Trophoblast cell (in vitro differentiated cells and primary cell): ENCODE results near the gene C17orf113.

Experiments
- DNase-seq, 2 donors: peaks; one replicate each; pipeline ENCODE4 v3.0.0-alpha.2; 2016
- H2AFZ ChIP-seq: 2 replicates; pipeline ENCODE4 v1.6.1; 2013; ENCODE audit warnings: low read length, moderate library complexity, mild to moderate bottlenecking; ENCODE audit not compliant: insufficient read depth, poor library complexity
- H2AK5ac ChIP-seq: 2 replicates; pipeline ENCODE4 v1.6.1; 2013; ENCODE audit warnings: mild to moderate bottlenecking, low read length
- H2BK120ac ChIP-seq: 2 replicates; pipeline ENCODE4 v1.6.1; 2013; ENCODE audit warnings: low read length, mild to moderate bottlenecking, moderate library complexity; ENCODE audit not compliant: insufficient read depth, poor library complexity
- H2BK12ac ChIP-seq: 2 replicates; pipeline ENCODE4 v1.6.1; 2013; ENCODE audit warnings: mild to moderate bottlenecking, low read length, moderate library complexity
- H2BK5ac ChIP-seq: 2 replicates; pipeline ENCODE4 v1.6.1; 2013; ENCODE audit warnings: low read length, low read depth, moderate library complexity, mild to moderate bottlenecking; ENCODE audit not compliant: poor library complexity
- H3K14ac ChIP-seq: 2 replicates; pipeline ENCODE4 v1.6.1; 2013; ENCODE audit warnings: mild to moderate bottlenecking, low read length
- H3K18ac ChIP-seq: 2 replicates; pipeline ENCODE4 v1.6.1; 2013; ENCODE audit warnings: mild to moderate bottlenecking, low read length
- H3K23ac ChIP-seq: 2 replicates; pipeline ENCODE4 v1.6.1; 2013; ENCODE audit warnings: low read length
- H3K27ac ChIP-seq: 2 replicates; pipeline ENCODE4 v1.5.1; 2013; ENCODE audit warnings: low read depth, mild to moderate bottlenecking, inconsistent platforms, low read length, moderate library complexity
- H3K27me3 ChIP-seq: 2 replicates; pipeline ENCODE4 v1.6.1; 2013; ENCODE audit warnings: inconsistent platforms, mild to moderate bottlenecking, low read length, moderate library complexity; ENCODE audit not compliant: insufficient read depth
- H3K36me3 ChIP-seq, 2 experiments: 1 replicate in 1 of 2; 2 replicates in 1 of 2; pipeline ENCODE4 v1.6.1; 2013; ENCODE audit warnings: low read length in 2 of 2, mild to moderate bottlenecking in 2 of 2, moderate library complexity in 1 of 2; ENCODE audit not compliant: insufficient read depth in 2 of 2, control insufficient read depth in 1 of 2
- H3K4ac ChIP-seq: 2 replicates; pipeline ENCODE4 v1.6.1; 2013; ENCODE audit warnings: low read depth, mild to moderate bottlenecking, low read length, moderate library complexity
- H3K4me1 ChIP-seq, 2 experiments: 1 replicate in 1 of 2; 2 replicates in 1 of 2; pipeline ENCODE4 v1.6.1; 2013; ENCODE audit warnings: low read length in 2 of 2, mild to moderate bottlenecking in 2 of 2, moderate library complexity in 1 of 2; ENCODE audit not compliant: insufficient read depth in 2 of 2, control insufficient read depth in 1 of 2
- H3K4me2 ChIP-seq: 2 replicates; pipeline ENCODE4 v1.6.1; 2013; ENCODE audit warnings: inconsistent platforms, mild to moderate bottlenecking, low read length, moderate library complexity
- H3K4me3 ChIP-seq: 2 replicates; pipeline ENCODE4 v1.5.1; 2013; ENCODE audit warnings: mild to moderate bottlenecking, low read depth, low read length, inconsistent platforms
- H3K79me1 ChIP-seq: one replicate; pipeline ENCODE4 v1.6.1; 2013; ENCODE audit warnings: low read length
- H3K79me2 ChIP-seq: 2 replicates; pipeline ENCODE4 v1.6.1; 2013; ENCODE audit warnings: low read length, mild to moderate bottlenecking; ENCODE audit not compliant: control insufficient read depth, insufficient read depth, poor library complexity
- H3K9ac ChIP-seq: 2 replicates; pipeline ENCODE4 v1.6.1; 2013; ENCODE audit warnings: mild to moderate bottlenecking, low read length
- H3K9me3 ChIP-seq: 2 replicates; pipeline ENCODE4 v1.6.1; 2013; ENCODE audit warnings: low read depth, mild to moderate bottlenecking, control low read depth, inconsistent platforms, low read length; ENCODE audit not compliant: insufficient read depth
- H4K12ac ChIP-seq: 2 replicates; pipeline ENCODE4 v1.6.1; 2013; ENCODE audit warnings: low read depth, mild to moderate bottlenecking, low read length, moderate library complexity
- H4K8ac ChIP-seq: 2 replicates; pipeline ENCODE4 v1.6.1; 2013; ENCODE audit warnings: low read depth, mild to moderate bottlenecking, low read length, moderate library complexity
- H4K91ac ChIP-seq: one replicate; pipeline ENCODE4 v1.6.1; 2013; ENCODE audit warnings: low read depth, mild to moderate bottlenecking, low read length, moderate library complexity
- WGBS: extraction: QIAGEN DNeasy Blood & Tissue Kit; methylation state at CpG from one replicate; pipeline ENCODE4 v1.1.7; 2013; ENCODE audit warnings: missing lambda C conversion rate; ENCODE audit not compliant: insufficient read length, insufficient coverage; ENCODE audit errors: extremely low coverage; 5-methylcytosine and 5-hydroxymethylcytosine counted together

The C17orf113 gene

DNA sequence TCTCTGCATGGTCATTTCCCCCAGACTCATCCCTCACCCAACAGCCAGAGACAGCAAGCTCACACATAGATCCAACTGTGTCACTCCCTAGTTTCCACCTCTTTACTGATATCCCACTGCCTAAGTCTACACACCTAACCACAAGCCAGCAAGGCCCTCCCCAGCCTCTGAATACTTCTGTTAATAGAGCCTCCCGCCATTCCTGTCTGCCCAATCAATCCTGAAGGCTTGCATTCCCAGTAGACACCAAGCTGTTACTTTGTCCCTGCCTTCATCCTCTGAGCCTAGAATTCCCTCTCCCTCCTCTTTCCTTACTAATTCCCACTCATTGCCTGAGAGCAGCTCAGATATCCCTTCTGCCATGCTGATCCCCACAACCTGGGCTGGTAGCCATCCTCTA, 4.7 kb downstream of the C17orf113 start:
- H3K4me2 ChIP-seq, result no peak overlapping the region
- no peaks in the 10 kb centered on the region for H3K27me3 ChIP-seq
- H3K14ac ChIP-seq, result no peak overlapping the region
- H2BK120ac ChIP-seq, result no peak overlapping the region
- H3K4ac ChIP-seq, result no peak overlapping the region
- no peak overlapping the region for H3K4me3 ChIP-seq
- H3K79me1 ChIP-seq, result no peaks in the 10 kb centered on the region
- H4K8ac ChIP-seq, result no peak overlapping the region
- no peak overlapping the region for H2AK5ac ChIP-seq
- peaks cover 1% of the 10 kb centered on the region for H3K79me2 ChIP-seq
- H3K27ac ChIP-seq, result no peak overlapping the region
- no peak for DNase-seq
- H3K36me3 ChIP-seq, result no peaks in the 10 kb centered on the region
- H3K9ac ChIP-seq, result no peak overlapping the region
- H4K91ac ChIP-seq, result no peak overlapping the region
- H2AFZ ChIP-seq, result no peak overlapping the region
- H3K18ac ChIP-seq, result no peak overlapping the region
- H4K12ac ChIP-seq, result no peak overlapping the region
- H2BK5ac ChIP-seq, result no peak overlapping the region
- no peaks in the 10 kb centered on the region for H3K9me3 ChIP-seq
- no peak overlapping the region for H2BK12ac ChIP-seq
- peaks cover 3 to 6% of the 10 kb centered on the region in 2 experiments for H3K4me1 ChIP-seq
- no peak overlapping the region for H3K23ac ChIP-seq
- WGBS, result no CpG with 5 or more reads among the region's 1 CpG

- H2AFZ ChIP-seq, result no peak overlapping the region
- no peak overlapping the region for H3K23ac ChIP-seq
- H3K27me3 ChIP-seq, result no peaks in the 10 kb centered on the region
- no peaks in the 10 kb centered on the region for H3K79me2 ChIP-seq
- no peak overlapping the region for H2AK5ac ChIP-seq
- H2BK5ac ChIP-seq, result no peak overlapping the region
- no peaks in the 10 kb centered on the region for H3K36me3 ChIP-seq
- H3K4me3 ChIP-seq, result no peak overlapping the region
- H4K91ac ChIP-seq, result no peak overlapping the region
- no peak for DNase-seq
- H3K79me1 ChIP-seq, result no peaks in the 10 kb centered on the region
- H3K27ac ChIP-seq, result no peak overlapping the region
- no CpG with 5 or more reads among the region's 20 CpGs for WGBS
- H3K18ac ChIP-seq, result no peak overlapping the region
- no peak overlapping the region for H4K12ac ChIP-seq
- no peaks in the 10 kb centered on the region for H3K9me3 ChIP-seq
- H3K4me1 ChIP-seq, result no peaks in the 10 kb centered on the region
- no peak overlapping the region for H3K14ac ChIP-seq
- H3K9ac ChIP-seq, result no peak overlapping the region
- no peak overlapping the region for H2BK120ac ChIP-seq
- no peak overlapping the region for H2BK12ac ChIP-seq
- no peak overlapping the region for H3K4ac ChIP-seq
- H4K8ac ChIP-seq, result no peak overlapping the region
- H3K4me2 ChIP-seq, result no peak overlapping the region
Observed at GRCh38 chr17:42042598-42043319, 7.6 kb downstream of the C17orf113 start.

DNA sequence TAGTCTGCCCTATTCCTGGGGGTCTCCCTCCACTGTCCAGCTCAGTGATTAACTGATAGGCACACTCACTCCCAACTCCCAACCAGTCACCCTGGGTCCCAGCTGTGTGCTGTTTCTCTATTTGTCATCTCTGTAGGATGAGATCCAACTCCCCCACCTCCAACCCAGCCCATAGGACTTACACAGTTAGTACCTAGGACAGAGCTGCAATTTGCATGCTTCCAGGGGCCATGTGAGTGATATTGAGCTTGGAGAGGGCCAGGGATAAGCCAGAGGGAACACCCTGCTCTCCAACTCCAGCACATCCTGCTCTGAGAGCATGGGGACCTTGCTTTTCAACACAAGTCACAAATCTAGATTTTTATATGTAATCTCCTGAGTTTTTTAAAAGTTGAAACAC, 8.8 kb downstream of the C17orf113 start:
- no peak overlapping the region for H3K4ac ChIP-seq
- H3K9me3 ChIP-seq, result no peaks in the 10 kb centered on the region
- H3K79me2 ChIP-seq, result no peaks in the 10 kb centered on the region
- H3K4me2 ChIP-seq, result no peak overlapping the region
- H2AK5ac ChIP-seq, result no peak overlapping the region
- H4K12ac ChIP-seq, result no peak overlapping the region
- H3K18ac ChIP-seq, result no peak overlapping the region
- H3K36me3 ChIP-seq, result no peaks in the 10 kb centered on the region
- no peaks in the 10 kb centered on the region for H3K27me3 ChIP-seq
- no peak overlapping the region for H3K23ac ChIP-seq
- no peak overlapping the region for H2BK120ac ChIP-seq
- H4K8ac ChIP-seq, result no peak overlapping the region
- no peaks in the 10 kb centered on the region for H3K79me1 ChIP-seq
- no peak overlapping the region for H2BK5ac ChIP-seq
- no peak overlapping the region for H2AFZ ChIP-seq
- no peak overlapping the region for H4K91ac ChIP-seq
- H2BK12ac ChIP-seq, result no peak overlapping the region
- no peak for DNase-seq
- H3K27ac ChIP-seq, result no peak overlapping the region
- H3K4me3 ChIP-seq, result no peak overlapping the region
- no peaks in the 10 kb centered on the region for H3K4me1 ChIP-seq
- H3K14ac ChIP-seq, result no peak overlapping the region
- no peak overlapping the region for H3K9ac ChIP-seq

- Histone ChIP-seq H2BK120ac (no peak overlapping the region), H4K91ac (no peak overlapping the region), H4K12ac (no peak overlapping the region), H3K23ac (no peak overlapping the region), H3K36me3 (no peaks in the 10 kb centered on the region), H3K79me1 (no peaks in the 10 kb centered on the region), H3K9ac (no peak overlapping the region), H2BK12ac (no peak overlapping the region), H2AK5ac (no peak overlapping the region), H3K27me3 (no peaks in the 10 kb centered on the region), H3K14ac (no peak overlapping the region), H2AFZ (no peak overlapping the region), H3K18ac (no peak overlapping the region), H4K8ac (no peak overlapping the region), H3K27ac (no peak overlapping the region), H3K79me2 (no peaks in the 10 kb centered on the region), H3K9me3 (no peaks in the 10 kb centered on the region), H3K4me2 (no peak overlapping the region), H3K4me1 (no peaks in the 10 kb centered on the region), H3K4me3 (no peak overlapping the region), H2BK5ac (no peak overlapping the region), H3K4ac (no peak overlapping the region)
- no peak for DNase-seq
- WGBS, result no CpG with 5 or more reads among the region's 10 CpGs
Observed at GRCh38 chr17:42040818-42041217, 9.6 kb downstream of the C17orf113 start.
